HG02852 (cell line): ENCODE measurements around the gene SORBS1.

Experiments used
- ATAC-seq: cut with Tn5 transposase; IDR thresholded peaks from one replicate; pipeline ENCODE4 v1.9.1; 2021; ENCODE audit warnings: mild to moderate bottlenecking, moderate library complexity; ENCODE audit not compliant: unreplicated experiment

The SORBS1 gene

GRCh38 chr10:95566136-95566535, 5.0 kb upstream of the SORBS1 start:
- no peak for ATAC-seq

GRCh38 chr10:95565336-95565735, 4.2 kb upstream of the SORBS1 start:
- no peak for ATAC-seq

GRCh38 chr10:95564291-95564690, 3.1 kb upstream of the SORBS1 start:
- no peak for ATAC-seq

GRCh38 chr10:95562341-95562965, 1.3 kb upstream of the SORBS1 start:
- ATAC-seq, result no peak

- no peak for ATAC-seq
Measured at GRCh38 chr10:95561864-95562177, 650 bp upstream of the SORBS1 start.

GRCh38 chr10:95560278-95561176, 644 bp downstream of the SORBS1 start:
- no peak for ATAC-seq

GRCh38 chr10:95559896-95560277, 1.3 kb downstream of the SORBS1 start:
- ATAC-seq, result no peak

- ATAC-seq, result no peak
Measured at GRCh38 chr10:95559471-95559870, 1.7 kb downstream of the SORBS1 start.

GRCh38 chr10:95558593-95559320, 2.4 kb downstream of the SORBS1 start:
- no peak for ATAC-seq

- no peak for ATAC-seq
Measured at GRCh38 chr10:95556994-95557767, 4.0 kb downstream of the SORBS1 start.

GRCh38 chr10:95553674-95554073, 7.5 kb downstream of the SORBS1 start:
- no peak for ATAC-seq

- no peak for ATAC-seq
Measured at GRCh38 chr10:95552679-95553342, 8.4 kb downstream of the SORBS1 start.

GRCh38 chr10:95550073-95550672, 11.0 kb downstream of the SORBS1 start:
- ATAC-seq, result no peak

- ATAC-seq, result no peak
Measured at GRCh38 chr10:95547791-95548435, 13.3 kb downstream of the SORBS1 start.

- no peak for ATAC-seq
Measured at GRCh38 chr10:95547197-95547596, 14.0 kb downstream of the SORBS1 start.

GRCh38 chr10:95545981-95546380, 15.2 kb downstream of the SORBS1 start:
- ATAC-seq, result no peak

- no peak for ATAC-seq
Measured at GRCh38 chr10:95544783-95545500, 16.2 kb downstream of the SORBS1 start.

GRCh38 chr10:95543459-95543858, 17.7 kb downstream of the SORBS1 start:
- no peak for ATAC-seq

- ATAC-seq, result no peak
Measured at GRCh38 chr10:95542761-95543160, 18.4 kb downstream of the SORBS1 start.
